CD4-positive, CD25-positive, alpha-beta regulatory T cell (primary cell): Measurements from ENCODE around the gene USP4. TPM values are rescaled to one million over a fixed set of nuclear protein-coding genes. Genes with fewer than 3 reads are reported as not detected.
A peak's percentile ranks its signal among the peaks of the same experiment; 100 is the strongest.
"Not testable (repeated sequence)": the region's sequence is repeated elsewhere in the genome, so short reads cannot be mapped to it uniquely, and the experiment has no call there.

Experiments
- ATAC-seq, 2 donors: fragments of 150-1000 bp; cut with Tn5 transposase; one replicate each; pipeline ENCODE4 v1.10.0; 2021; ENCODE audit warnings: low read depth in 2 of 2, moderate number of reproducible peaks in 2 of 2, moderate library complexity in 1 of 2
- DNase-seq, 3 donors: peaks; one replicate each; pipeline versions ENCODE4 v3.0.0 to v3.0.0-alpha.2; 2012 to 2022; ENCODE audit warnings: mixed read lengths in 1 of 3
- H3K27ac ChIP-seq: one replicate; pipeline ENCODE4 v1.7.0; 2013; ENCODE audit warnings: mild to moderate bottlenecking, low read length; ENCODE audit not compliant: insufficient read depth, poor library complexity, severe bottlenecking
- H3K27me3 ChIP-seq: one replicate; pipeline ENCODE4 v1.7.0; 2013; ENCODE audit warnings: low read length; ENCODE audit not compliant: control insufficient read depth, insufficient read depth
- H3K36me3 ChIP-seq: one replicate; pipeline ENCODE4 v1.7.0; 2013; ENCODE audit warnings: mild to moderate bottlenecking, low read length, moderate library complexity; ENCODE audit not compliant: control insufficient read depth, insufficient read depth
- H3K4me1 ChIP-seq: 2 replicates; pipeline ENCODE4 v1.7.0; 2013; ENCODE audit warnings: mild to moderate bottlenecking, low read length; ENCODE audit not compliant: insufficient read depth, control insufficient read depth, poor library complexity, severe bottlenecking
- H3K4me3 ChIP-seq: one replicate; pipeline ENCODE4 v1.7.0; 2013; ENCODE audit warnings: low read depth, mild to moderate bottlenecking, low read length, moderate library complexity
- H3K9me3 ChIP-seq, 2 experiments: 1 replicate in 1 of 2; 2 replicates in 1 of 2; pipeline ENCODE4 v1.7.0; 2013; ENCODE audit warnings: low read length in 2 of 2, mild to moderate bottlenecking in 1 of 2, moderate library complexity in 1 of 2; ENCODE audit not compliant: control insufficient read depth in 2 of 2
- H3K27ac Mint-ChIP-seq, 3 donors: one replicate each; pipeline ENCODE4 v1.8.0; 2020 to 2022; ENCODE audit warnings: mild to moderate bottlenecking in 3 of 3, mixed read lengths in 3 of 3, moderate library complexity in 2 of 3
- H3K27me3 Mint-ChIP-seq: one replicate; pipeline ENCODE4 v1.8.0; 2022; ENCODE audit warnings: mild to moderate bottlenecking, mixed read lengths
- H3K36me3 Mint-ChIP-seq: one replicate; pipeline ENCODE4 v1.8.0; 2020; ENCODE audit warnings: mixed read lengths
- H3K4me1 Mint-ChIP-seq, 4 donors: one replicate each; pipeline ENCODE4 v1.8.0; 2020 to 2022; ENCODE audit warnings: mixed read lengths in 4 of 4, mild to moderate bottlenecking in 1 of 4
- H3K4me3 Mint-ChIP-seq, 4 donors: one replicate each; pipeline ENCODE4 v1.8.0; 2020 to 2022; ENCODE audit warnings: mild to moderate bottlenecking in 4 of 4, mixed read lengths in 4 of 4, moderate library complexity in 3 of 4
- H3K9me3 Mint-ChIP-seq, 7 donors: one replicate each; pipeline ENCODE4 v1.8.0; 2020 to 2022; ENCODE audit warnings: mixed read lengths in 7 of 7, mild to moderate bottlenecking in 3 of 7, moderate library complexity in 2 of 7
- polyA plus RNA-seq, 4 donors: library from polyadenylated mRNA; unstranded; fragments of 300-500 nt; fragmentation: Illumina TruSeq; gene quantifications; one replicate each; pipeline ENCODE4 v1.2.3, GENCODE V29; 2021
- total RNA-seq: library from RNA; stranded (reverse); gene quantifications from one replicate; pipeline ENCODE4 v1.2.3, GENCODE V29; 2022

USP4 gene
- total and polyA plus RNA-seq, 5 donors from 2014 or later: 58.2 to 122 (median 59.4) TPM

DNA sequence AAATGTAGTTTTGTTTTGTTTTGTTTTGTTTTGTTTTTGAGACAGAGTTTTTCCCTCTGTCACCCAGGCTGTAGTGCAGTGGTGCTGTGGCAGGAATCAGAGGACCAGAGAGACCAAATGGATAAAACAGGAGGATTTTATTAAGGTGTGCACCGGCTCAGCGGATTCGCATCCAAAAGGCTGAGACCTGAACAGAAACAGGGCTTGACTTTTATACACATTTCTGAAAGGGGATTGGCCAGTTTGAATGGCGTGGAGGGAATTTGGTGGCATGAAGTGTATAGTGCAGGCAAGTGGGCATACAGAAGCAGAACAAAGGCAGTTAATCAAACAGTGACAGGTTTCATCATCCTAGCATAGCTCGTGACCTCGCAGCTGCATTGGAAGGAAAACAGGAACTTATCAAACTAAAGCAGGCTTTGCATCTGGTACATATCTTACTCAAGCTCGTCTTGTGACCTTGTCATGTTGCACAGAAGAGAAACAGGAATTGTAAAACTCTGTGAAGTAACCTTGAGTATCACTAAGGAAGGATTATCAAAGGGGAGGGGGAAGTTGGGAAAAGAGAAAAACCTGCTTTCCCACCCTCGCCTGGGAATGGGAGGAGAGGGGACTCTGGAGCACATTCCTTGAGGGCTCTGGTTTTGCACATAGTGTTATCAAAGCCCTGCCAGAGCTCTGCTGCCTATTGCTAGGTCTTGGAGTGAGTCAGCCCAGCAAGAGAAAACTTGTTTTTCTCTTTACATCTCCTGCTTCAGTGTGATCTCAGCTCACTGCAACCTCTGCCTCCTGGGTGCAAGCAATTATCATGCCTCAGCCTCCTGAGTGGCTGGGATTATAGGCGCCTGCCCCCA, 101.4 kb downstream of the USP4 start:
- H3K27me3 Mint-ChIP-seq: peaks cover 5% of the 10 kb centered on the region
- Histone ChIP-seq H3K4me1 (no peaks in the 10 kb centered on the region), H3K4me3 (no peak overlapping the region), H3K27ac (no peak overlapping the region), H3K36me3 (no peaks in the 10 kb centered on the region), H3K9me3 (peaks cover 4 to 20% of the 10 kb centered on the region in 2 experiments), H3K27me3 (no peaks in the 10 kb centered on the region)
- peaks cover 0 to 18% (median 3%) of the 10 kb centered on the region in 7 donors for H3K9me3 Mint-ChIP-seq
- no peak overlapping the region for H3K27ac Mint-ChIP-seq
- DNase-seq (peak in 1 of 3 donors; percentile 65), ATAC-seq (peak; percentile 37 to 42)
- no peaks in the 10 kb centered on the region for H3K36me3 Mint-ChIP-seq
- no peaks in the 10 kb centered on the region for H3K4me1 Mint-ChIP-seq
- H3K4me3 Mint-ChIP-seq: no peak overlapping the region

GRCh38 chr3:49237344-49237743, 102.5 kb downstream of the USP4 start:
- H3K36me3 Mint-ChIP-seq: peaks cover 4% of the 10 kb centered on the region
- H3K4me3 Mint-ChIP-seq: no peak overlapping the region
- no peaks in the 10 kb centered on the region for H3K4me1 Mint-ChIP-seq
- H3K36me3 ChIP-seq: no peaks in the 10 kb centered on the region
- peaks cover 3 to 30% (median 10%) of the 10 kb centered on the region in 7 donors for H3K9me3 Mint-ChIP-seq
- DNase-seq (no peak), ATAC-seq (no peak)
- H3K4me1 ChIP-seq: no peaks in the 10 kb centered on the region
- H3K4me3 ChIP-seq: no peak overlapping the region
- H3K9me3 ChIP-seq: peaks cover 14 to 32% of the 10 kb centered on the region in 2 experiments
- no peaks in the 10 kb centered on the region for H3K27me3 ChIP-seq
- no peak overlapping the region for H3K27ac ChIP-seq
- no peak overlapping the region for H3K27ac Mint-ChIP-seq
- H3K27me3 Mint-ChIP-seq: peaks cover 5% of the 10 kb centered on the region

DNA sequence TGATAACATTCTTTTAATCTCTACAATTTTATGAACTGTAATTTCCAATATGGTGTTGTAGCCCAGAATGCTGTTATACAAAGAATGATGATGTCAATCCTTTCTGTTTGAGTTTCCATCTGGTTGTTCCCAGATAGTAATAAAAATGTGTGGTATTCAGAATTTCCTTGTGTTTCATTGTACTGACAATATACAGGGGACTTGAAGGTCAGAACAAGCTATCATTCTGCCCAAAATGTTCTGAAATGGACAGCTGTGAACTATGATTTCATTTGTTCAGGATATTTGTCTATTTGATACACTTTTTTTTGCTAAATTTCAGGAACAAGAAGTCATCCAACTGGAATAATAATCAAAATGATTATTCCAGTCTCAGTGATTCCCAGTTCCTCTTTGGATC, 103.6 kb downstream of the USP4 start:
- H3K4me1 ChIP-seq: no peaks in the 10 kb centered on the region
- no peak for ATAC-seq
- no peak overlapping the region for H3K4me3 Mint-ChIP-seq
- no peaks in the 10 kb centered on the region for H3K27me3 ChIP-seq
- no peak overlapping the region for H3K27ac ChIP-seq
- peaks cover 3 to 40% (median 13%) of the 10 kb centered on the region in 7 donors for H3K9me3 Mint-ChIP-seq
- H3K9me3 ChIP-seq: peaks cover 18 to 35% of the 10 kb centered on the region in 2 experiments
- H3K27ac Mint-ChIP-seq: no peak overlapping the region
- no peak overlapping the region for H3K4me3 ChIP-seq
- H3K27me3 Mint-ChIP-seq: peaks cover 9% of the 10 kb centered on the region
- no peaks in the 10 kb centered on the region for H3K4me1 Mint-ChIP-seq
- no peak for DNase-seq
- no peaks in the 10 kb centered on the region for H3K36me3 ChIP-seq
- peaks cover 8% of the 10 kb centered on the region for H3K36me3 Mint-ChIP-seq

DNA sequence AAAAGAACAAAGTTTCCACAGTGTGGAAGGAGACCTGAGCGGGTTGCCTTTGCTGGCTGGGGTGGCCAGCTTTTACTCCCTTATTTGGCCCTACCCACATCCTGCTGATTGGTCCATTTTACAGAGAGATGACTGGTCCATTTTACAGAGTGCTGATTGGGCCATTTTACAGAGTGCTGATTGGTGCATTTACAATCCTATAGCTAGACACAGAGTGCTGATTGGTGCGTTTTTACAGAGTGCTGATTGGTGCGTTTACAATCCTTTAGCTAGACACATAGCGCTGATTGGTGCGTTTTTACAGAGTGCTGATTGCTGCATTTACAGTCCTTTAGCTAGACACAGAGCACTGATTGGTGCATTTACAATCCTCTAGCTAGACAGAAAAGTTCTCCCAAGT, 111.0 kb downstream of the USP4 start:
- H3K27ac ChIP-seq, ATAC-seq, H3K27ac Mint-ChIP-seq, H3K4me1 ChIP-seq, H3K4me1 Mint-ChIP-seq, H3K4me3 Mint-ChIP-seq, H3K27me3 Mint-ChIP-seq, DNase-seq, H3K36me3 ChIP-seq, H3K27me3 ChIP-seq, H3K4me3 ChIP-seq: not testable (repeated sequence)
- Mint-ChIP-seq H3K36me3 (peaks cover 13% of the 10 kb centered on the region), H3K9me3 (peaks cover 4 to 77% (median 25%) of the 10 kb centered on the region in 7 donors)
- peaks cover 31 to 54% of the 10 kb centered on the region in 2 experiments for H3K9me3 ChIP-seq

Other genes starting within 250 kb of the USP4 start
- 219 TPM for gene QRICH1, start 246.0 kb downstream of the USP4 start, total RNA-seq
- gene QRICH1, start 246.0 kb downstream of the USP4 start, polyA plus RNA-seq: 10 to 100 TPM; 20.0 to 26.8 (median 24.1) TPM
- 224 TPM for gene QARS1, start 235.3 kb downstream of the USP4 start, total RNA-seq
- gene QARS1, start 235.3 kb downstream of the USP4 start, polyA plus RNA-seq: 100 to 1,000 TPM; 102 to 157 (median 132) TPM
- gene USP19, start 219.2 kb downstream of the USP4 start, total RNA-seq: 57.8 TPM
- 10 to 100 TPM; 23.4 to 29.2 (median 25.4) TPM for gene USP19, start 219.2 kb downstream of the USP4 start, polyA plus RNA-seq
- 1.4 TPM for gene LAMB2, start 207.0 kb downstream of the USP4 start, total RNA-seq
- under 1 TPM in 1 of 4 donors, not detected in 3; 0.57 TPM for gene LAMB2, start 207.0 kb downstream of the USP4 start, polyA plus RNA-seq
- 12.9 TPM for gene CCDC71, start 173.7 kb downstream of the USP4 start, total RNA-seq
- 1 to 10 TPM in 2 of 4 donors, under 1 TPM in 2; 0.76 to 2.2 (median 1.3) TPM for gene CCDC71, start 173.7 kb downstream of the USP4 start, polyA plus RNA-seq
- gene KLHDC8B, start 168.5 kb downstream of the USP4 start, total RNA-seq: 0.72 TPM
- 1 to 10 TPM in 1 of 4 donors, under 1 TPM in 3; 0.32 to 2.6 (median 0.76) TPM for gene KLHDC8B, start 168.5 kb downstream of the USP4 start, polyA plus RNA-seq
- gene C3orf62, start 62.8 kb downstream of the USP4 start, total RNA-seq: 12.4 TPM
- gene C3orf62, start 62.8 kb downstream of the USP4 start, polyA plus RNA-seq: 1 to 10 TPM in 1 of 4 donors, under 1 TPM in 3; 0.56 to 1.1 (median 0.75) TPM
- 74.1 TPM for gene GPX1, start 18.3 kb upstream of the USP4 start, total RNA-seq
- gene GPX1, start 18.3 kb upstream of the USP4 start, polyA plus RNA-seq: 100 to 1,000 TPM; 238 to 304 (median 244) TPM
- 319 TPM for gene RHOA, start 71.9 kb upstream of the USP4 start, total RNA-seq
- 100 to 1,000 TPM; 602 to 818 (median 680) TPM for gene RHOA, start 71.9 kb upstream of the USP4 start, polyA plus RNA-seq
- gene TCTA, start 72.4 kb upstream of the USP4 start, total RNA-seq: 27.6 TPM
- gene TCTA, start 72.4 kb upstream of the USP4 start, polyA plus RNA-seq: 10 to 100 TPM; 33.5 to 39.7 (median 34.1) TPM
- gene AMT, start 82.4 kb upstream of the USP4 start, total RNA-seq: 13.3 TPM
- 1 to 10 TPM in 1 of 4 donors, under 1 TPM in 3; 0.29 to 1.1 (median 0.54) TPM for gene AMT, start 82.4 kb upstream of the USP4 start, polyA plus RNA-seq
- 18.7 TPM for gene NICN1, start 89.3 kb upstream of the USP4 start, total RNA-seq
- 1 to 10 TPM; 7.2 to 9.2 (median 8.4) TPM for gene NICN1, start 89.3 kb upstream of the USP4 start, polyA plus RNA-seq
- gene DAG1, start 130.2 kb upstream of the USP4 start, total RNA-seq: 15.7 TPM
- gene DAG1, start 130.2 kb upstream of the USP4 start, polyA plus RNA-seq: 1 to 10 TPM; 3.2 to 7.0 (median 3.9) TPM
- gene BSN, start 214.4 kb upstream of the USP4 start, total RNA-seq: 0.12 TPM
- gene BSN, start 214.4 kb upstream of the USP4 start, polyA plus RNA-seq: not detected